Measurements from ENCODE around the gene IZUMO4.

DNA sequence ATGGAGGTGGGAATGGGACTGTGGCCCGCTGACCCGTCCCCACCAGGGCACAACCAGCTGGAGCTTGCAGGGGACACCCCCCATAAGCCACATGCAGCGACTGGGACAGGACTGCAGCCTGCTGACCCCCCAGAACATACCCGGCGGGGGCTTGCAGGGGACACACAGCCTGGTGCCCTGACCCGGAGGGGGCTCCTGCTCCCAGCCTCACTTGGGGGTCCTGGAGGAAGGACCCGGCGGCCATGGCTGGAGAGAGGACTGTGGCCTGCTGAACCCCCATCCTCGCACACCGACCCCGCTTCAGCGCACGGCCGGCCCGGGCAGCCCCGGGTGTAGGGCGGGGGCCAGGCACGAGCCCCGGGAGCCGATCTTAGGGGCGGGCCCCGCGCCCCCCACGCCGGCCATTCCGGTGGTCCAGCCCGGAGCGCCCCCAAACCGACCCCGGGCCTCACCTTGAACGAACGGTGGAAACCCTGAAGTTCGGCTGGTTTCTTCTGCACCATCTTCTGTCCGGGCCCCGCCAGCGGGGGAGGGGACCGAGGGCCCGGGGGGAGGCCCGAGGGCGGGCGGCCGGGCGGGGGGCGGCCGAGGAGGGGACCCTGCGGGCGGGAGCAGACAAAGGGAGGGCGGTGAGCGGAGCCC lies 46.2 kb upstream of the IZUMO4 start:
- TF ChIP-seq SP1 (IDR thresholded peaks at IDR 0.05), result no peak
- no peak for TF ChIP-seq L3MBTL2 (conservative IDR thresholded peaks at IDR 0.05)
- TF ChIP-seq FOXK2 (IDR thresholded peaks at IDR 0.05), result no peak
- TF ChIP-seq ELF4 (IDR thresholded peaks at IDR 0.05), result no peak
- no peak for TF ChIP-seq FOXM1 (IDR thresholded peaks at IDR 0.05; ENCODE audit: borderline replicate concordance)
- TF ChIP-seq HDGF (IDR thresholded peaks at IDR 0.05; ENCODE audit: borderline replicate concordance), result no peak
- no peak for TF ChIP-seq PKNOX1 (IDR thresholded peaks at IDR 0.05)
- TF ChIP-seq TARDBP (IDR thresholded peaks at IDR 0.05), result no peak
- no peak for TF ChIP-seq NFRKB (IDR thresholded peaks at IDR 0.05)
- no peak for TF ChIP-seq ZNF384 (IDR thresholded peaks at IDR 0.05)
- no peak for TF ChIP-seq LEF1 (IDR thresholded peaks at IDR 0.05; ENCODE audit: borderline replicate concordance)
